GM12873 (cell line): Measurements from ENCODE around the gene SDK1.

Experiments
- CTCF ChIP-seq: IDR thresholded peaks from 2 replicates; pipeline ENCODE4 v1.5.1; 2012; ENCODE audit warnings: low read depth, mild to moderate bottlenecking, moderate library complexity, low read length, control low read depth; ENCODE audit not compliant: insufficient read depth; ENCODE audit errors: missing control alignments

SDK1 gene

DNA sequence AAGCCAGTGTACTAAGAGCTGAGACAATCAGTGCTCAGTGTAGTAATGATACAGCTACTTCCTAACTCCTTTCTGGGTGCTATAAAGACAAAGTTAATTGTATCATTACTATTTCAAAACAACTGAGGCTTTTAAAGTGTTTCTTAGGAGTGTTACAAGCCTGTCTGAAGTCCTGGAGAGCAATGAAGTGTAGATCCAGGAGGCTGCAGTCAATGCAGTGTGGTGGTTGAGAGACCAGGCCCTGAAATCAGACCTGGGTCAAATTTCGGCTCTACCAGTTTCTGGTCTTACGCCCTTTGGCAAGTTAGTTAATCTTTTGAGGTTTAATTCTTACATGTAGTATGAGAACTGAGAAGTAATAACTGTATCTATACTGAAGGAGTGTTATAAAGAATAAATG lies 387.0 kb downstream of the SDK1 start:
- no peak for TF ChIP-seq CTCF

- no peak for TF ChIP-seq CTCF
Measured at GRCh38 chr7:3688842-3689241, 387.8 kb downstream of the SDK1 start.

DNA sequence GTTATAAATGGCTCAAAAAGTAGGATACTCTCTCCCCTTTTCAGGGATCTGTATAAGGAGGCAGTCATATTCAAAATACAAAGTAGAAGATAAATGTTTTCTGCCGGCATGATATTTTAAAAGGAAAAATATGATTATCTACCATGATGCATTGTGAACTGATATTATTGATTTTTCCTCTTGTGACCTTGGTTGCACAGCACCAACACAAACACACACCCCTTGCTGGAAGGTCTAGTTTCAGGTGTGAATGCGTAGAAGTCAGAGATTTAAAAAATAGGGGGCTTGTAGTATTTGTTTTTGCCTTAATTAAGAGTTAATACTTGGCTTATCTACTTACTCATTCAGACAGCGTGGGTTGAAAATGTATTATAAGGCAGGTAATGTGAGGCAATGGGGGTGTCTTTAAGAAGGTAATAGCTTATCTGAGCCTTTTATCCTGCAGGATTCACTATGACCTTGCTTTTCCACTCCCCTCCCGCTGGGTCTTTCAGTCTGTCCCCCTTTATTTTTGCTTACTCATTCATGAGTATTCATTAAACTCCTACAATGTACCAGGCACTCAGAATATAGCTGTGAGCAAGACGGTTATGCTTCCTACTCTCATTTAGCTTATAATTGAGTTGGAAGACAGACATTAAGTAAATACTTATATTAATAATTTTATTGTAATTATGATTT lies 390.6 kb downstream of the SDK1 start:
- TF ChIP-seq CTCF: no peak

GRCh38 chr7:3695602-3696001 lies 394.6 kb downstream of the SDK1 start:
- TF ChIP-seq CTCF: no peak

DNA sequence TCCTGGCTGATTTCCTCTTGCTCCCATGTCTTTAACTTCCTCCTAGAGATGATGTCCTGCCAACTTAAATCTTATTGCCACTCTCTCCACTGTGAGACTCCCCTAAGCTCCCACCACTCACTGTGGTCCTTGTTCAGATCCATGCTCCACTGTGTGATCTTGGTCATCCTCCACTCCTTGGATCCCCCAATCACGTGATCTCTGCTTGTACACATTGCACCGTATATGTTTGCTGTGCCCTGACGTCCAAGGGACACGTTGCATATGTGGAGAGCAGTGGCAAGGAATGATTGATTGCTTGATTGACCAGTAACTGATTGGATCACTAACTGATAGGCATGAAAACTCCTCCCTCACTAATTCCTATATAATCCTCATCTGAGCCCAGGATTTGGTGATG lies 395.1 kb downstream of the SDK1 start:
- no peak for TF ChIP-seq CTCF

DNA sequence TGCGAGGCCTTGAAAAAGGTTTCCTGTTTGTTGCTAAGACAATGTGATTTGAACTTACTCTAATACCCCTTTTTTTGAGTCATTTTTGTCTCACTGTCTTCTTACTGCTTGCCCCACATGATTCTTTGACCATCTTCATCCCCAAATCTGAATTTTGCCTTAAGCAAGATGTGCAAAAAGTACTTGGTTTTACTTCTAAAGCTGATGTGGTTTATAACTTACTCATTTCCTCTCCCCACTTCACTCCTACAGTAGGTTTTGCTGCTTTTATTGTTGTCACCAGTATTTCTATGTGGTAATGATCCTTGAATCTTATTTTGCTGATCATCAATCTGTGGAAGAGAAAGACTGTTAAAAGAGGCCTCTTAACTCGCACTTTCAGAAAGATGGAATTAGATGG lies 396.4 kb downstream of the SDK1 start:
- TF ChIP-seq CTCF: no peak

DNA sequence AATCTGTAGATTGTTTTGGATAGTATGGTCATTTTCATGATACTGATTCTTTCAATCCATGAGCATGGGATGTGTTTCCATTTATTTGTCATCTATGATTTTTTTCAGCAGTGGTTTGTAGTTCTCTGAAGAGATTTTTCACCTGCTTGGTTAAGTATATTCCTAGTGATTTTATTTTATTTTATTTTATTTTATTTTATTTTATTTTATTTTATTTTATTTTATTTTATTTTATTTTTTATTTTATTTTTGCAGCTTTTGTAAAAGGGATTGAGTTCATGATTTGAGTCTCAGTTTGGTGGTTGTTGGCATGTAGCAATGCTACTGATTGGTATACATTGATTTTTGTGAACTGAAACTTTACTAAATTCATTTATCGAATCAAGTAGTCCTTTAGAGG lies 404.2 kb downstream of the SDK1 start:
- TF ChIP-seq CTCF: no peak
